ENCODE measurements around the gene CES5A.
"Not testable (repeated sequence)": the region's sequence is repeated elsewhere in the genome, so short reads cannot be mapped to it uniquely, and the experiment has no call there.

Gene CES5A, protein sequence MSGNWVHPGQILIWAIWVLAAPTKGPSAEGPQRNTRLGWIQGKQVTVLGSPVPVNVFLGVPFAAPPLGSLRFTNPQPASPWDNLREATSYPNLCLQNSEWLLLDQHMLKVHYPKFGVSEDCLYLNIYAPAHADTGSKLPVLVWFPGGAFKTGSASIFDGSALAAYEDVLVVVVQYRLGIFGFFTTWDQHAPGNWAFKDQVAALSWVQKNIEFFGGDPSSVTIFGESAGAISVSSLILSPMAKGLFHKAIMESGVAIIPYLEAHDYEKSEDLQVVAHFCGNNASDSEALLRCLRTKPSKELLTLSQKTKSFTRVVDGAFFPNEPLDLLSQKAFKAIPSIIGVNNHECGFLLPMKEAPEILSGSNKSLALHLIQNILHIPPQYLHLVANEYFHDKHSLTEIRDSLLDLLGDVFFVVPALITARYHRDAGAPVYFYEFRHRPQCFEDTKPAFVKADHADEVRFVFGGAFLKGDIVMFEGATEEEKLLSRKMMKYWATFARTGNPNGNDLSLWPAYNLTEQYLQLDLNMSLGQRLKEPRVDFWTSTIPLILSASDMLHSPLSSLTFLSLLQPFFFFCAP

GRCh38 chr16:55875273-55875672, at the start of gene CES5A:
CES5A (minus strand) TSS chr16:55875373; CDS start chr16:55875221, 152 bp downstream.
- H3K9me3 ChIP-seq: no peaks in the 10 kb centered on the region

DNA sequence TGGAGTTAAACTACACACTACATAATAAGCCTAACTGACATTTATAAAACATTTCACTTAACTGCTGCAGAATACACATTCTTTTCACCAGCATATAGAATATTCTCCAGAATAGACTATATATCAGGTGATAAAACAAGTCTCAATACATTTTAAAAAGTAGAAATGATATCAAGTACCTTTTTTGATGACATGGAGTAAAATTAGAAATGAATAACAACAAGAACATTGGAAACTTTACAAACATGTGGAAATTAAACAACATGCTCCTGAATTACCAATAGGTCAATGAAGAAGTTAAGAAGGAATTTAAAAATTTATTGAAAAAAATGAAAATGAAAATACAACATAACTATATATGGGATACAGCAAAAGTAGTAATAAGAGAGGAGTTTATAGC, 47.5 kb upstream of the CES5A start:
- H3K4me1 ChIP-seq: no peaks in the 10 kb centered on the region
- in situ Hi-C loops (cut with MboI; ENCODE audit: low sequenced_read_pairs): no loop called here

More at GRCh38 chr16:55875273-55875672, at the start of gene CES5A:
- DNase-seq (ENCODE audit: low spot score in 2 of 2): no peak
- Histone ChIP-seq H3K36me3 (replicated peaks) (no peaks in the 10 kb centered on the region), H3K27me3 (ENCODE audit: low read depth) (no peaks in the 10 kb centered on the region), H3K4me1 (no peaks in the 10 kb centered on the region), H3K4me3 (no peak within 1 kb of the TSS)
- in situ Hi-C loops (cut with MboI; ENCODE audit: low sequenced_read_pairs): no loop called here

GRCh38 chr16:55917373-55918160, 42.4 kb upstream of the CES5A start:
- no peak overlapping the region for H3K4me3 ChIP-seq
- H3K36me3 ChIP-seq (replicated peaks): no peaks in the 10 kb centered on the region
- in situ Hi-C loops (cut with MboI; ENCODE audit: low sequenced_read_pairs): no loop called here
- no peaks in the 10 kb centered on the region for H3K4me1 ChIP-seq
- H3K27me3 ChIP-seq (ENCODE audit: low read depth): 0 out of 2 replicates have a peak, but pooled peaks cover 2% of the 10 kb centered on the region
- H3K9me3 ChIP-seq: no peaks in the 10 kb centered on the region
- no peak for DNase-seq (ENCODE audit: low spot score in 2 of 2)

More for the DNA sequence above, 47.5 kb upstream of the CES5A start:
- DNase-seq (ENCODE audit: low spot score in 2 of 2): no peak
- Histone ChIP-seq H3K36me3 (replicated peaks) (no peaks in the 10 kb centered on the region), H3K27me3 (ENCODE audit: low read depth) (no peaks in the 10 kb centered on the region), H3K4me3 (no peak overlapping the region), H3K9me3 (no peaks in the 10 kb centered on the region)

DNA sequence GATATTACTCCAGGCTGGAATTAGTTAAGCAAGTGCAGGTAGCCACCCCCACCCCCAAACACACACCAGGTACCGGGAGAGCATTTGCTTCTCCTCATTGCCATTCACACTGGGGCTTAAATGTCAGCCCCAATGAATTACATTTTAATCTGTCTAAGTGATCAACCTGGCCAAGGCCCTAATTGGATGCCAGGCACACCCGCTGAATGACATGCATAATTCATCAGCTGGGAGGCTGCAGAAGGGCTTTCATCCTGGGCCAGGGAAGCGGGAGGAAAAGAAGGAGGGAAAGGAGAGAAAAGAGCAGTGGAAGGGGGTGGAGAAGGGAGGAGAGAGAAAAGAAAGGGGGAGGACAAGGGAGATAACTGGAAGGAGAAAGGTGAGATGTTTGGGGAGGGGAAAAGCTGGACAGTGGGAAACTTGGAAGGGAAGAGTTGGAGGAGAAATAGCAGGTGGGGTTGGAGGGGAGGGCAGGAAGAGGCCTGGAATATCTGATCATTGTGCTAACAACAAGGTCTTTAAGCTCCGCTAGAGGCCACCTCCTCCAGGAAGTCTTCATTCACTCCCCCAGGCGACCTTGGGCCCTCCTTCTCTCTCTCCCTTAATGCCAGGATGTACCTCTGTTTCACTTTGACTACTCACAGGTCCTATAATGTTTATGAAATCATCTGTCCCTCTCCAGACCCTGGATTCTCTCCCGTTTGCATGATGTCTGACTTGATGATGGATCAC, 40.1 kb upstream of the CES5A start:
- no peak overlapping the region for H3K4me3 ChIP-seq
- H3K4me1 ChIP-seq: no peaks in the 10 kb centered on the region
- DNase-seq (ENCODE audit: low spot score in 2 of 2): no peak
- H3K9me3 ChIP-seq: no peaks in the 10 kb centered on the region
- H3K27me3 ChIP-seq (ENCODE audit: low read depth): 0 out of 2 replicates have a peak, but pooled peaks cover 2% of the 10 kb centered on the region
- no peaks in the 10 kb centered on the region for H3K36me3 ChIP-seq (replicated peaks)
- in situ Hi-C loops (cut with MboI; ENCODE audit: low sequenced_read_pairs): no loop called here

DNA sequence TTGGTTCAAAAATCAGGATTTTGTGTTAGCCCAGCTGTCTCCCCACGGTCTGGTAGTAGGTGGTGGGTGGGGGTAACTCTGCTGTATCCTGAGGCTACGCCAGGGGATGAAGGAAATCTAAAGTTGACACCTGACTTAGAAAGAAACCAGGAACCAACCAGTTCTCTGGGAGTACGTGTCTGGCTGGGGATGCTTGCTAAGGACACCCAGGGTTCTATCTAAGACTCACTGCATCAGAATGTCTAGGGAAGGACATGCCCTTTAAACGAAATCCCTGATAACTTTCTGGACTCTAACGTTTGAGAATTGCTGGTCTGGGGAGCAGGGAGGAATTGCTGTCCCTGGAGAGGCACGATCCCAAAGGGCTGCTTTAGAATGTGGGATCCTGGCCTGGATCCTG, 39.2 kb upstream of the CES5A start:
- Histone ChIP-seq H3K4me3 (no peak overlapping the region), H3K9me3 (no peaks in the 10 kb centered on the region), H3K4me1 (no peaks in the 10 kb centered on the region), H3K36me3 (replicated peaks) (no peaks in the 10 kb centered on the region), H3K27me3 (ENCODE audit: low read depth) (0 out of 2 replicates have a peak, but pooled peaks cover 2% of the 10 kb centered on the region)
- DNase-seq (ENCODE audit: low spot score in 2 of 2): no peak
- in situ Hi-C loops (cut with MboI; ENCODE audit: low sequenced_read_pairs): no loop called here

DNA sequence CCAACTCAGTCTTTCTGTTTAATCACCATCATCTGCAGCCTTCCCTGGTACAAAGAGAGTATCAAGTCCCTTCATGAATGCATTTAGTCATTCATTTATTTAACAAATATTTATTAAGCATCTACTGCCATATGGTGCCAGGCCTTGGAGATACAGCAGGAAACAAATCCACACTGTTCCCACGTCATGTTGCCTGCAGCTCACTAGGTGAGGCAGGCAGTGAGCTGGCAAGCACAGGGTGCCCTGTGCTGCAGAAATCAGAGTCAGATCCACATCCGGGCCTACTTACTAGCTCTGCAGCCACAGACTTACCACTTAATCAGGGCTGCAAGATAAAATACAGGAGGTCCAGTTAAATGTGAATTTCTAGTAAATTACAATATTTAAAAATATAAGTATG, 38.5 kb upstream of the CES5A start:
- in situ Hi-C loops (cut with MboI; ENCODE audit: low sequenced_read_pairs): no loop called here
- Histone ChIP-seq H3K4me1 (no peaks in the 10 kb centered on the region), H3K4me3 (no peak overlapping the region), H3K36me3 (replicated peaks) (no peaks in the 10 kb centered on the region), H3K9me3 (no peaks in the 10 kb centered on the region), H3K27me3 (ENCODE audit: low read depth) (0 out of 2 replicates have a peak, but pooled peaks cover 2% of the 10 kb centered on the region)
- DNase-seq (ENCODE audit: low spot score in 2 of 2): no peak

DNA sequence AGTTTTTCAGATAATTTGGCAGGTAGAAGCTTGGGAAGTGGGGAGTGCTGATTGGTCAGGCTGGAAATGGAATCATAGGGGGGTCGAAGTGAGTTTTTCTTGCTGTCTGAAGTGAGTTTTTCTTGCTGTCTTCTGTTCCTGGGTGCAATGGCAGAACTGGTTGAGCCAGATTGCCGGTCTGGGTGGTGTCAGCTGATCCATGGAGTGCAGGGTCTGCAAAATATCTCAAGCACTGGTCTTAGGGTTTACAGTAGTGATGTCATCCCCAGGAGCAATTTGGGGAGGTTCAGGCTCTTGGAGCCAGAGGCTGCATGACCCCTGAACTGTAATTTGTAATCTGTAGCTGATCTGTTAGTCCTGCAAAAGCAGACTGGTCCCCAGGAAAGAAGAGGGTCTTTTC, 37.9 kb upstream of the CES5A start:
- H3K36me3 ChIP-seq (replicated peaks); DNase-seq (ENCODE audit: low spot score in 2 of 2); H3K9me3 ChIP-seq; H3K4me3 ChIP-seq; H3K27me3 ChIP-seq (ENCODE audit: low read depth); in situ Hi-C loops (cut with MboI; ENCODE audit: low sequenced_read_pairs); H3K4me1 ChIP-seq: not testable (repeated sequence)

GRCh38 chr16:55912022-55912421, 36.8 kb upstream of the CES5A start:
- no peaks in the 10 kb centered on the region for H3K4me1 ChIP-seq
- DNase-seq (ENCODE audit: low spot score in 2 of 2): no peak
- in situ Hi-C loops (cut with MboI; ENCODE audit: low sequenced_read_pairs): no loop called here
- no peaks in the 10 kb centered on the region for H3K9me3 ChIP-seq
- 0 out of 2 replicates have a peak, but pooled peaks cover 2% of the 10 kb centered on the region for H3K27me3 ChIP-seq (ENCODE audit: low read depth)
- H3K4me3 ChIP-seq: no peak overlapping the region
- no peaks in the 10 kb centered on the region for H3K36me3 ChIP-seq (replicated peaks)

- H3K36me3 ChIP-seq (replicated peaks): no peaks in the 10 kb centered on the region
- no peaks in the 10 kb centered on the region for H3K9me3 ChIP-seq
- in situ Hi-C loops (cut with MboI; ENCODE audit: low sequenced_read_pairs): no loop called here
- no peaks in the 10 kb centered on the region for H3K4me1 ChIP-seq
- no peak overlapping the region for H3K4me3 ChIP-seq
- DNase-seq (ENCODE audit: low spot score in 2 of 2): no peak
- 0 out of 2 replicates have a peak, but pooled peaks cover 2% of the 10 kb centered on the region for H3K27me3 ChIP-seq (ENCODE audit: low read depth)
These were observed 36.4 kb upstream of the CES5A start for GRCh38 chr16:55911616-55912015.

- H3K9me3 ChIP-seq: no peaks in the 10 kb centered on the region
- DNase-seq (ENCODE audit: low spot score in 2 of 2): no peak
- H3K4me1 ChIP-seq: no peaks in the 10 kb centered on the region
- H3K4me3 ChIP-seq: no peak overlapping the region
- in situ Hi-C loops (cut with MboI; ENCODE audit: low sequenced_read_pairs): no loop called here
- no peaks in the 10 kb centered on the region for H3K36me3 ChIP-seq (replicated peaks)
- H3K27me3 ChIP-seq (ENCODE audit: low read depth): 0 out of 2 replicates have a peak, but pooled peaks cover 2% of the 10 kb centered on the region
These were observed 34.7 kb upstream of the CES5A start for GRCh38 chr16:55909876-55910275.

GRCh38 chr16:55908641-55909040, 33.5 kb upstream of the CES5A start:
- Histone ChIP-seq H3K4me1 (no peaks in the 10 kb centered on the region), H3K4me3 (no peak overlapping the region), H3K9me3 (no peaks in the 10 kb centered on the region), H3K36me3 (replicated peaks) (no peaks in the 10 kb centered on the region), H3K27me3 (ENCODE audit: low read depth) (0 out of 2 replicates have a peak, but pooled peaks cover 2% of the 10 kb centered on the region)
- in situ Hi-C loops (cut with MboI; ENCODE audit: low sequenced_read_pairs): no loop called here
- no peak for DNase-seq (ENCODE audit: low spot score in 2 of 2)

GRCh38 chr16:55907661-55908060, 32.5 kb upstream of the CES5A start:
- no peak overlapping the region for H3K4me3 ChIP-seq
- H3K36me3 ChIP-seq (replicated peaks): no peaks in the 10 kb centered on the region
- DNase-seq (ENCODE audit: low spot score in 2 of 2): no peak
- H3K9me3 ChIP-seq: no peaks in the 10 kb centered on the region
- H3K4me1 ChIP-seq: no peaks in the 10 kb centered on the region
- in situ Hi-C loops (cut with MboI; ENCODE audit: low sequenced_read_pairs): no loop called here
- 0 out of 2 replicates have a peak, but pooled peaks cover 1% of the 10 kb centered on the region for H3K27me3 ChIP-seq (ENCODE audit: low read depth)

DNA sequence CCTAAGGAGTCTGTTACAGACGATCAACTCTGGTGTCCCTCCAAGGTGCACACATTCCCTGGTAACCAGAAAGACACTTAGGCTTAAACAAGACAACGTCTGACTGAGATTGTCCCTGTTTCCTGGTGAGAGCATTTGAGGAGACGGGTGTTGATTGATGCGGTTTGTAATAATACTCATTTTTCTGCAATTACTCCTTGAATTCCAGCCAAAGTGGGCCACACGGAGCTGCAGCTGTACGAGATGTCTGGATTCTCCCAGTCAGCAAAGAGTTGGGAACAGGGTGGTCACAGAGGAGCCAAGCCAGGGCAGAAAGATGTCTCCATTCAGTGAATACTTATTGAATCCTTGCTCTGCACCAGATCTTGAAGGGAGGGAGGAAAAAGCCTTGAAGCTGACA, 30.9 kb upstream of the CES5A start:
- no peak for DNase-seq (ENCODE audit: low spot score in 2 of 2)
- Histone ChIP-seq H3K27me3 (ENCODE audit: low read depth) (no peaks in the 10 kb centered on the region), H3K4me1 (no peaks in the 10 kb centered on the region), H3K4me3 (no peak overlapping the region), H3K36me3 (replicated peaks) (no peaks in the 10 kb centered on the region), H3K9me3 (no peaks in the 10 kb centered on the region)
- in situ Hi-C loops (cut with MboI; ENCODE audit: low sequenced_read_pairs): no loop called here
